Activated CD4-positive, alpha-beta T cell treated with anti-CD3 and anti-CD28 coated beads, Interleukin-2, amount 10 ng/mL, durations not matched to agents 24 days and 14 days (primary cell): ENCODE data around the gene PLEKHJ1. TPM values are rescaled to one million over a fixed set of nuclear protein-coding genes. Genes with fewer than 3 reads are reported as not detected.

ENCODE experiments used
- DNase-seq: peaks from one replicate; pipeline ENCODE4 v3.0.0; 2022
- H3K27ac Mint-ChIP-seq: one replicate; pipeline ENCODE4 v1.8.0; 2022; ENCODE audit warnings: mild to moderate bottlenecking, mixed read lengths
- H3K27me3 Mint-ChIP-seq: one replicate; pipeline ENCODE4 v1.8.0; 2022; ENCODE audit warnings: mixed read lengths
- H3K36me3 Mint-ChIP-seq: one replicate; pipeline ENCODE4 v1.8.0; 2022; ENCODE audit warnings: low read depth, mild to moderate bottlenecking, mixed read lengths
- H3K4me1 Mint-ChIP-seq: one replicate; pipeline ENCODE4 v1.8.0; 2021; ENCODE audit warnings: mixed read lengths
- H3K4me3 Mint-ChIP-seq: one replicate; pipeline ENCODE4 v1.8.0; 2022; ENCODE audit warnings: mild to moderate bottlenecking, moderate library complexity, mixed read lengths
- H3K9me3 Mint-ChIP-seq: one replicate; pipeline ENCODE4 v1.8.0; 2021; ENCODE audit warnings: mixed read lengths
- intact Hi-C: fragments of 100-400 bp; cut with micrococcal nuclease; formaldehyde crosslinking; loops from one replicate; pipeline ENCODE4 v1.15.1; 2023
- total RNA-seq: library from RNA; stranded (reverse); gene quantifications from 2 replicates; pipeline ENCODE4 v1.2.3, GENCODE V29; 2022

PLEKHJ1 gene
- total RNA-seq, 1 donor from 2014 or later = 70.5 TPM

- no peaks in the 10 kb centered on the region for H3K9me3 Mint-ChIP-seq
- H3K27me3 Mint-ChIP-seq = peaks cover 14% of the 10 kb centered on the region
- H3K4me1 Mint-ChIP-seq = peaks cover 7% of the 10 kb centered on the region
- intact Hi-C loops = no loop called here
- H3K4me3 Mint-ChIP-seq = no peak within 1 kb of the TSS
- no peak for DNase-seq
- peaks cover 18% of the 10 kb centered on the region for H3K36me3 Mint-ChIP-seq
- H3K27ac Mint-ChIP-seq = no peak within 1 kb of the TSS
Measured at GRCh38 chr19:2249010-2249866, 13.1 kb upstream of the PLEKHJ1 start, which contains the start of gene AMH. AMH (plus strand) TSS chr19:2249323; CDS start chr19:2249333, 10 bp downstream.

- no peaks in the 10 kb centered on the region for H3K9me3 Mint-ChIP-seq
- no peak overlapping the region for H3K4me3 Mint-ChIP-seq
- H3K27ac Mint-ChIP-seq = no peak overlapping the region
- no peak for DNase-seq
- H3K36me3 Mint-ChIP-seq = peaks cover 18% of the 10 kb centered on the region
- H3K4me1 Mint-ChIP-seq = peaks cover 6% of the 10 kb centered on the region
- H3K27me3 Mint-ChIP-seq = peaks cover 9% of the 10 kb centered on the region
- intact Hi-C loops = no loop called here
Measured at GRCh38 chr19:2248136-2249009, 12.2 kb upstream of the PLEKHJ1 start.

- Mint-ChIP-seq H3K9me3 (no peaks in the 10 kb centered on the region), H3K27me3 (peaks cover 4% of the 10 kb centered on the region), H3K36me3 (peaks cover 20% of the 10 kb centered on the region), H3K27ac (no peak overlapping the region), H3K4me3 (no peak overlapping the region), H3K4me1 (peaks cover 4% of the 10 kb centered on the region)
- intact Hi-C loops = no loop called here
- DNase-seq = no peak
Measured at GRCh38 chr19:2247433-2248101, 11.4 kb upstream of the PLEKHJ1 start.

DNA sequence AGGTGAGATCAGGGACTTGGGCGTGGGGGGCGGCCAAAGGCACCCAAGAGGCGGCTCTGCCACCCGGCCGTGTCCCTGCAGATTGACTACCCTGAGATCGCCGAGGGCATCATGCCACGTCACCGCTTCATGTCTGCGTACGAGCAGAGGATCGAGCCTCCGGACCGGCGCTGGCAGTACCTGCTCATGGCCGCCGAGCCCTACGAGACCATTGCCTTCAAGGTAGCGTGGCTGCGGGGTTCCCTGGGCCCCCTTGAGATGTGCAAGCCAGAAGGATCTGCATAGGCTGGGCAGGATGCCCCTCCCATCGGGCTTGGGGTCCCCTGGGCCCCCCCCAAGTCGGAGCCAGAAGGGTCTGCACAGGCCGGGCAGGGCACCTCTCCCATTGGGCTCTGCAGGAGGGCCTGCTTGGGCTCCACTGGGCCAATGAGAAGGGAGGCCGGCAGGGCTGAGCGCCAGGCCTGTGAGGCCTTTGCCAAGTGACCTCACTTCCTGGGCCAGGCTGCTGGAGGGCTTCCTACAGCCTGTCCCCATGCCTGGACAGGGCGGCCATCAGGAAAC is 10.8 kb upstream of the PLEKHJ1 start:
- H3K4me1 Mint-ChIP-seq = peaks cover 6% of the 10 kb centered on the region
- peaks cover 23% of the 10 kb centered on the region for H3K36me3 Mint-ChIP-seq
- H3K4me3 Mint-ChIP-seq = no peak overlapping the region
- intact Hi-C loops = no loop called here
- DNase-seq = no peak
- no peak overlapping the region for H3K27ac Mint-ChIP-seq
- H3K27me3 Mint-ChIP-seq = no peaks in the 10 kb centered on the region
- no peaks in the 10 kb centered on the region for H3K9me3 Mint-ChIP-seq

GRCh38 chr19:2246014-2246620 is 10.0 kb upstream of the PLEKHJ1 start:
- Mint-ChIP-seq H3K4me1 (peaks cover 11% of the 10 kb centered on the region), H3K9me3 (no peaks in the 10 kb centered on the region), H3K4me3 (no peak overlapping the region), H3K27me3 (no peaks in the 10 kb centered on the region), H3K36me3 (peaks cover 25% of the 10 kb centered on the region), H3K27ac (no peak overlapping the region)
- DNase-seq = no peak
- intact Hi-C loops = no loop called here

DNA sequence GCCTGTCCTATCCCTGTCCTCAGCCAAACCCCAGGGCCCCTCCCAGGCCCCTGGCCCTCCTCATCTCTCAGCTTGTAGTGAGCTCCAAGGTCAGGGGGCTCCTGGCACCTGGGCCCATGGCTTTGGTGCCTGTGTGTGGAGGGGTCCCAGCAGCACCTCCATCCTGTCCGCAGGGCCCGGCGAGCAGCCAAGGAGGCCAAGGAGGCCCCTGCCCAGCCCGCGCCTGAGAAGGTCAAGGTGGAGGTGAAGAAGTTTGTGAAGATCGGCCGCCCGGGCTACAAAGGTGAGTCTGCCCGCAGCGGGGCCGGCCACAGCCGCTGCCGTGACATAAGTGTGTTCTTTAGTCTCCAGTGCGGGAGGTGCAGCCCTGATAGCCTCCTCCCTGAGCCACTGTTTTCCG is 9.1 kb upstream of the PLEKHJ1 start:
- Mint-ChIP-seq H3K4me1 (peaks cover 19% of the 10 kb centered on the region), H3K27ac (no peak overlapping the region), H3K9me3 (no peaks in the 10 kb centered on the region), H3K36me3 (peaks cover 31% of the 10 kb centered on the region), H3K27me3 (no peaks in the 10 kb centered on the region), H3K4me3 (no peak overlapping the region)
- intact Hi-C loops = no loop called here
- DNase-seq = no peak

- intact Hi-C loops = no loop called here
- peaks cover 35% of the 10 kb centered on the region for H3K36me3 Mint-ChIP-seq
Measured at GRCh38 chr19:2244486-2244885, 8.4 kb upstream of the PLEKHJ1 start.

DNA sequence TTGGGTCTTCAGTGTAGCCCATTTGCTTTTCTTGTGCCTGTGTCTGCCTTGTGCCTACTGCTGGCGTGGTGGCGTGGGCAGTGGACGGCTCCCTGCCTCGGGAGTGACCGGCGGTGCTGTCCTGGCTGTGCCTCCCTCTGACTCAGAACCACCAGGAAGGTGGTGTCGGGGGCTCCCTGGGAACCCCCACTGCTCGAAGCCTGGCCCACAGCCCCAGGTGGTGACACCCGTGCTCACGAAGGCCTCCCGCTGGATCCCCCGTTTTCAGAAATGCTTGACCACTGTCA is 7.9 kb upstream of the PLEKHJ1 start:
- Mint-ChIP-seq H3K36me3 (peaks cover 37% of the 10 kb centered on the region), H3K27me3 (no peaks in the 10 kb centered on the region), H3K27ac (no peak overlapping the region), H3K4me3 (no peak overlapping the region), H3K4me1 (peaks cover 28% of the 10 kb centered on the region), H3K9me3 (no peaks in the 10 kb centered on the region)
- DNase-seq = no peak
- intact Hi-C loops = no loop called here

More at GRCh38 chr19:2244486-2244885, 8.4 kb upstream of the PLEKHJ1 start:
- no peaks in the 10 kb centered on the region for H3K9me3 Mint-ChIP-seq
- no peak overlapping the region for H3K4me3 Mint-ChIP-seq
- H3K27me3 Mint-ChIP-seq = no peaks in the 10 kb centered on the region
- DNase-seq = no peak
- H3K4me1 Mint-ChIP-seq = peaks cover 26% of the 10 kb centered on the region
- no peak overlapping the region for H3K27ac Mint-ChIP-seq

DNA sequence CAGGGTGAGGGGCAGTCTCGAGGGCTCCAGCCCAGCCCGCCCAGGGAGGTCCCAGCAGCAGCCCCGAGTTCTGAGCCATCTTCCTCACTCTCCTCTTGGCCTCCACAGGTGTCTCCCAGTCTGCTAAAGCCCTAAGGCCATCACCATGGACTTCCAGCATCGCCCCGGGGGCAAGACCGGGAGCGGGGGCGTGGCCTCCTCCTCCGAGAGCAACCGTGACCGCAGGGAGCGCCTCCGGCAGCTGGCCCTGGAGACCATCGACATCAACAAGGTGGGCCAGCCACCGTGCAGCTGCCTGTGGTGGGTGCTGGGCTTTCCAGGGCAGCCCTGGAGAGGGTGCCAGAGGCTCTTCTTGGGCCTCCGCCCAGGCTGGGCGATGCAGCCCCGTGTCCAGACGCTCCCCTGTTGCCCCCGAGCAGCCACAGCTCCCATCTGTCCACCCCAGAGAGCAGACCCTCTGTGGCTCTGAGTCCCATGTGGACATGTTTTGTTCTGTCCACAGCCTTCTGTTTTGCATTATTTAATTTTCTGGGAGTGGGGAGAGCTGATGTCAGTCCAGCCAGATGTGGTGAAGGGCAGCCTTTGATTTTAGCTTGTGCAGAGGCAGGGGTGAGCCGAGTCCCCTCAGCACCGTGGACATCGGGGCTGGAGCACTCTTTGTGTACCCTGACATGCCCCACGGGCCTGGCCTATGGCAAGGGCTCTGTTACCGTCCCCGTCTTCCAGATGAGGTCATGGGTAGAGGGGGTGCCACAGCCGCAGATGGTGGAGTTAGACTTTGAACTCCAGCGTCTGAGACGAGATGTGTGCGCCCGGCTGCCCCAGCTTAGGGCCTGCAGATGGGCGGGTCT is 7.4 kb upstream of the PLEKHJ1 start:
- H3K4me1 Mint-ChIP-seq = peaks cover 33% of the 10 kb centered on the region
- intact Hi-C loops = no loop called here
- H3K36me3 Mint-ChIP-seq = peaks cover 35% of the 10 kb centered on the region
- H3K9me3 Mint-ChIP-seq = no peaks in the 10 kb centered on the region
- no peak overlapping the region for H3K27ac Mint-ChIP-seq
- H3K27me3 Mint-ChIP-seq = no peaks in the 10 kb centered on the region
- DNase-seq = no peak
- H3K4me3 Mint-ChIP-seq = no peak overlapping the region

- H3K27ac Mint-ChIP-seq = no peak overlapping the region
- peaks cover 39% of the 10 kb centered on the region for H3K36me3 Mint-ChIP-seq
- no peak overlapping the region for H3K4me3 Mint-ChIP-seq
- intact Hi-C loops = no loop called here
- no peak for DNase-seq
- H3K4me1 Mint-ChIP-seq = peaks cover 40% of the 10 kb centered on the region
- no peaks in the 10 kb centered on the region for H3K27me3 Mint-ChIP-seq
- no peaks in the 10 kb centered on the region for H3K9me3 Mint-ChIP-seq
Measured at GRCh38 chr19:2242816-2243215, 6.7 kb upstream of the PLEKHJ1 start.

DNA sequence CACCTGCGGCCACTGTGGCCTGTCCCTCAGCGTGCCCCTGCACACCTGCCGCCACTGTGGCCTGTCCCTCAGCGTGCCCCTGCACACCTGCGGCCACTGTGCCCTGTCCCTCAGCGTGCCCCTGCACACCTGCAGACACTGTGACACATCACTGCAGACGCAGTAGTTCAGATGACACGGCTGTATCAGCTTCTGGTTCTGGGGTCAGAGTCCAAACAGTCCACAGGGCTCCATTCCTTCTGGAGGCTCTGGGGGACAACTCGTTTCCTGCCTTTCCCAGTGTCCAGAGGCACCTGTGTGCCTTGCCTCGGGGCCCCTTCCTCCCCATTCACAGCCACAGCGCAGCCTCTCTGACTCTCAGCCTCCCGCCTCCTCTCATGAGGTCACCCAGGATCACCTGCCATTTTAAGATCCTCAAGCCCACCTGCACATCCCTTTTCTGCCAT is 6.0 kb upstream of the PLEKHJ1 start:
- Mint-ChIP-seq H3K27ac (peak overlapping the region; percentile 37), H3K4me1 (peaks cover 44% of the 10 kb centered on the region), H3K4me3 (no peak overlapping the region), H3K27me3 (no peaks in the 10 kb centered on the region), H3K36me3 (peaks cover 45% of the 10 kb centered on the region), H3K9me3 (no peaks in the 10 kb centered on the region)
- DNase-seq = no peak
- intact Hi-C loops = no loop called here

- no peak for DNase-seq
- intact Hi-C loops = no loop called here
- Mint-ChIP-seq H3K9me3 (no peaks in the 10 kb centered on the region), H3K36me3 (peaks cover 52% of the 10 kb centered on the region), H3K27ac (peak overlapping the region; percentile 56), H3K4me3 (peak overlapping the region; percentile 100), H3K27me3 (peaks cover 2% of the 10 kb centered on the region), H3K4me1 (peaks cover 50% of the 10 kb centered on the region)
Measured at GRCh38 chr19:2240881-2241760, 5.0 kb upstream of the PLEKHJ1 start.
